Measurements from ENCODE around the gene LMBR1L.

Gene LMBR1L

GRCh38 chr12:49092816-49093406 lies 17.7 kb downstream of the LMBR1L start:
- no peak overlapping the region; the same call in 1 of the 2 replicates for H3K4me3 ChIP-seq (ENCODE audit: low read length)
- H3K4me1 ChIP-seq (ENCODE audit: low read length), result peaks cover 24% of the 10 kb centered on the region

GRCh38 chr12:49092086-49092815 lies 18.4 kb downstream of the LMBR1L start:
- Histone ChIP-seq H3K9me3 (ENCODE audit: insufficient read depth, low read length) (no peaks in the 10 kb centered on the region), H3K4me1 (ENCODE audit: low read length) (peaks cover 27% of the 10 kb centered on the region), H3K27ac (ENCODE audit: low read length) (no peak overlapping the region), H3K4me3 (ENCODE audit: low read length) (peak overlapping the region; percentile 59), H2AFZ (ENCODE audit: low read depth, low read length) (peak overlapping the region; percentile 39; the same call in 1 of the 2 replicates), H3K79me2 (ENCODE audit: low read length) (no peaks in the 10 kb centered on the region), H3K9ac (ENCODE audit: low read length) (no peak overlapping the region), H3K36me3 (replicated peaks; ENCODE audit: low read depth, low read length) (peaks cover 2% of the 10 kb centered on the region), H3K4me2 (ENCODE audit: low read length) (peak overlapping the region; percentile 77), H3K27me3 (ENCODE audit: low read depth, low read length) (peaks cover 54% of the 10 kb centered on the region), H4K20me1 (ENCODE audit: insufficient read depth, low read length) (no peaks in the 10 kb centered on the region)
- no peak for TF ChIP-seq EZH2phosphoT487 (IDR thresholded peaks at IDR 0.05; ENCODE audit: low read depth)
- peak; percentile 57 for TF ChIP-seq CTCF (IDR thresholded peaks at IDR 0.05; ENCODE audit: low read depth, low read length)

More at GRCh38 chr12:49092816-49093406, 17.7 kb downstream of the LMBR1L start:
- Histone ChIP-seq H3K36me3 (replicated peaks; ENCODE audit: low read depth, low read length) (peaks cover 5% of the 10 kb centered on the region), H3K4me2 (ENCODE audit: low read length) (peak overlapping the region; percentile 77), H2AFZ (ENCODE audit: low read depth, low read length) (peak overlapping the region; percentile 39; the same call in 1 of the 2 replicates), H4K20me1 (ENCODE audit: insufficient read depth, low read length) (no peaks in the 10 kb centered on the region), H3K27ac (ENCODE audit: low read length) (no peak overlapping the region), H3K27me3 (ENCODE audit: low read depth, low read length) (peaks cover 54% of the 10 kb centered on the region), H3K9me3 (ENCODE audit: insufficient read depth, low read length) (no peaks in the 10 kb centered on the region), H3K79me2 (ENCODE audit: low read length) (no peaks in the 10 kb centered on the region), H3K9ac (ENCODE audit: low read length) (no peak overlapping the region)
- TF ChIP-seq CTCF (IDR thresholded peaks at IDR 0.05; ENCODE audit: low read depth, low read length) (no peak), EZH2phosphoT487 (IDR thresholded peaks at IDR 0.05; ENCODE audit: low read depth) (no peak)

- Histone ChIP-seq H3K4me1 (ENCODE audit: low read length) (peaks cover 27% of the 10 kb centered on the region), H3K9me3 (ENCODE audit: insufficient read depth, low read length) (no peaks in the 10 kb centered on the region), H3K4me2 (ENCODE audit: low read length) (peak overlapping the region; percentile 77), H2AFZ (ENCODE audit: low read depth, low read length) (no peak overlapping the region), H4K20me1 (ENCODE audit: insufficient read depth, low read length) (no peaks in the 10 kb centered on the region), H3K36me3 (replicated peaks; ENCODE audit: low read depth, low read length) (no peaks in the 10 kb centered on the region), H3K27ac (ENCODE audit: low read length) (no peak overlapping the region), H3K79me2 (ENCODE audit: low read length) (no peaks in the 10 kb centered on the region), H3K9ac (ENCODE audit: low read length) (no peak overlapping the region), H3K4me3 (ENCODE audit: low read length) (peak overlapping the region; percentile 59), H3K27me3 (ENCODE audit: low read depth, low read length) (peaks cover 54% of the 10 kb centered on the region)
- TF ChIP-seq EZH2phosphoT487 (IDR thresholded peaks at IDR 0.05; ENCODE audit: low read depth) (no peak), CTCF (IDR thresholded peaks at IDR 0.05; ENCODE audit: low read depth, low read length) (no peak)
Observed at GRCh38 chr12:49091836-49092085, 18.9 kb downstream of the LMBR1L start.

GRCh38 chr12:49091056-49091835 lies 19.4 kb downstream of the LMBR1L start:
- peaks cover 27% of the 10 kb centered on the region for H3K4me1 ChIP-seq (ENCODE audit: low read length)
- H3K4me2 ChIP-seq (ENCODE audit: low read length), result peak overlapping the region; percentile 77
- no peak overlapping the region for H3K27ac ChIP-seq (ENCODE audit: low read length)
- H2AFZ ChIP-seq (ENCODE audit: low read depth, low read length), result no peak overlapping the region
- H3K4me3 ChIP-seq (ENCODE audit: low read length), result 0 out of 2 replicates have a peak overlapping the region, but pooled peaks have one; percentile 59
- no peaks in the 10 kb centered on the region for H3K79me2 ChIP-seq (ENCODE audit: low read length)
- H3K9ac ChIP-seq (ENCODE audit: low read length), result no peak overlapping the region
- H3K36me3 ChIP-seq (replicated peaks; ENCODE audit: low read depth, low read length), result no peaks in the 10 kb centered on the region
- H3K9me3 ChIP-seq (ENCODE audit: insufficient read depth, low read length), result no peaks in the 10 kb centered on the region
- peaks cover 54% of the 10 kb centered on the region for H3K27me3 ChIP-seq (ENCODE audit: low read depth, low read length)
- no peaks in the 10 kb centered on the region for H4K20me1 ChIP-seq (ENCODE audit: insufficient read depth, low read length)
- TF ChIP-seq CTCF (IDR thresholded peaks at IDR 0.05; ENCODE audit: low read depth, low read length), result no peak
- no peak for TF ChIP-seq EZH2phosphoT487 (IDR thresholded peaks at IDR 0.05; ENCODE audit: low read depth)
